K562 treated with DMSO at 1 percent for 24 hours (cell line): ENCODE results near the gene UNC13C. TPM values are rescaled to one million over a fixed set of nuclear protein-coding genes. Genes with fewer than 3 reads are reported as not detected.

Source experiments
- total RNA-seq: library from RNA; unstranded; fragments of 300-600 nt; gene quantifications from 2 replicates; pipeline ENCODE4 v1.2.3, GENCODE V29; 2022; ENCODE audit warnings: low read depth; ENCODE audit not compliant: insufficient read depth

Gene UNC13C
- total RNA-seq: not detected in 2 replicates

GRCh38 chr15:53978253-53978906, at the start of gene UNC13C:
Gene UNC13C, plus strand, starts transcription at chr15:53978441. Its CDS starts 34,463 bp downstream, at chr15:54012904.

Other genes with a start within 250 kb of the UNC13C start
- not detected in 2 replicates for gene WDR72, start 218.8 kb upstream of the UNC13C start, total RNA-seq